ENCODE data around the gene DNAH17. TPM values are rescaled to one million over a fixed set of nuclear protein-coding genes. Genes with fewer than 3 reads are reported as not detected.

DNAH17 gene, protein sequence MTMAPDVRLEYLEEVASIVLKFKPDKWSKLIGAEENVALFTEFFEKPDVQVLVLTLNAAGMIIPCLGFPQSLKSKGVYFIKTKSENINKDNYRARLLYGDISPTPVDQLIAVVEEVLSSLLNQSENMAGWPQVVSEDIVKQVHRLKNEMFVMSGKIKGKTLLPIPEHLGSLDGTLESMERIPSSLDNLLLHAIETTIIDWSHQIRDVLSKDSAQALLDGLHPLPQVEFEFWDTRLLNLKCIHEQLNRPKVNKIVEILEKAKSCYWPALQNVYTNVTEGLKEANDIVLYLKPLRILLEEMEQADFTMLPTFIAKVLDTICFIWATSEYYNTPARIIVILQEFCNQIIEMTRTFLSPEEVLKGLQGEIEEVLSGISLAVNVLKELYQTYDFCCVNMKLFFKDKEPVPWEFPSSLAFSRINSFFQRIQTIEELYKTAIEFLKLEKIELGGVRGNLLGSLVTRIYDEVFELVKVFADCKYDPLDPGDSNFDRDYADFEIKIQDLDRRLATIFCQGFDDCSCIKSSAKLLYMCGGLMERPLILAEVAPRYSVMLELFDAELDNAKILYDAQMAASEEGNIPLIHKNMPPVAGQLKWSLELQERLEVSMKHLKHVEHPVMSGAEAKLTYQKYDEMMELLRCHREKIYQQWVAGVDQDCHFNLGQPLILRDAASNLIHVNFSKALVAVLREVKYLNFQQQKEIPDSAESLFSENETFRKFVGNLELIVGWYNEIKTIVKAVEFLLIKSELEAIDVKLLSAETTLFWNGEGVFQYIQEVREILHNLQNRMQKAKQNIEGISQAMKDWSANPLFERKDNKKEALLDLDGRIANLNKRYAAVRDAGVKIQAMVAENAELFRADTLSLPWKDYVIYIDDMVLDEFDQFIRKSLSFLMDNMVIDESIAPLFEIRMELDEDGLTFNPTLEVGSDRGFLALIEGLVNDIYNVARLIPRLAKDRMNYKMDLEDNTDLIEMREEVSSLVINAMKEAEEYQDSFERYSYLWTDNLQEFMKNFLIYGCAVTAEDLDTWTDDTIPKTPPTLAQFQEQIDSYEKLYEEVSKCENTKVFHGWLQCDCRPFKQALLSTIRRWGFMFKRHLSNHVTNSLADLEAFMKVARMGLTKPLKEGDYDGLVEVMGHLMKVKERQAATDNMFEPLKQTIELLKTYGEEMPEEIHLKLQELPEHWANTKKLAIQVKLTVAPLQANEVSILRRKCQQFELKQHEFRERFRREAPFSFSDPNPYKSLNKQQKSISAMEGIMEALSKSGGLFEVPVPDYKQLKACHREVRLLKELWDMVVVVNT (N-terminal part only)
- total RNA-seq = under 0.01 TPM in 1 of 2 replicates, not detected in the other

DNA sequence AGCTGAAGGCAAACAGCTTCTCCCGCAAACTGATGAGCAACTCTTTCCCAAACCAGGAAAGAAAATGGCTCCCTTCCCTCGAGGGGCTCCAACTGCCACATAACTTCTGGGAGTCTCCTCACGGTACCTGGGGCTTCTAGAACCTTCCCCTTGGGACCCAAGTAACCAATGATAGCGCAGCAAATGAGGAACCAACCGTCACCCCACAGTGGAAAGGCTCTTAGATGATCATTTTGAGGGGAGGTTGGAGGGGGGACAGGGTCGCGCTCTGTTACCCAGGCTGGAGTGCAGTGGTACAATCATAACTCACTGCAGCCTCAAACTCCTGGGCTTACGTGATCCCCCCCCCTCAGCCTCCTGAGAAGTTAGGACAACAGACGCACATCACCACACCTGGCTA, at the start of gene DNAH17:
Gene DNAH17 (minus strand): TSS at position 101 of the 400 bp plus-strand sequence. CDS start 2,339 bp downstream, outside the sequence.

DNA sequence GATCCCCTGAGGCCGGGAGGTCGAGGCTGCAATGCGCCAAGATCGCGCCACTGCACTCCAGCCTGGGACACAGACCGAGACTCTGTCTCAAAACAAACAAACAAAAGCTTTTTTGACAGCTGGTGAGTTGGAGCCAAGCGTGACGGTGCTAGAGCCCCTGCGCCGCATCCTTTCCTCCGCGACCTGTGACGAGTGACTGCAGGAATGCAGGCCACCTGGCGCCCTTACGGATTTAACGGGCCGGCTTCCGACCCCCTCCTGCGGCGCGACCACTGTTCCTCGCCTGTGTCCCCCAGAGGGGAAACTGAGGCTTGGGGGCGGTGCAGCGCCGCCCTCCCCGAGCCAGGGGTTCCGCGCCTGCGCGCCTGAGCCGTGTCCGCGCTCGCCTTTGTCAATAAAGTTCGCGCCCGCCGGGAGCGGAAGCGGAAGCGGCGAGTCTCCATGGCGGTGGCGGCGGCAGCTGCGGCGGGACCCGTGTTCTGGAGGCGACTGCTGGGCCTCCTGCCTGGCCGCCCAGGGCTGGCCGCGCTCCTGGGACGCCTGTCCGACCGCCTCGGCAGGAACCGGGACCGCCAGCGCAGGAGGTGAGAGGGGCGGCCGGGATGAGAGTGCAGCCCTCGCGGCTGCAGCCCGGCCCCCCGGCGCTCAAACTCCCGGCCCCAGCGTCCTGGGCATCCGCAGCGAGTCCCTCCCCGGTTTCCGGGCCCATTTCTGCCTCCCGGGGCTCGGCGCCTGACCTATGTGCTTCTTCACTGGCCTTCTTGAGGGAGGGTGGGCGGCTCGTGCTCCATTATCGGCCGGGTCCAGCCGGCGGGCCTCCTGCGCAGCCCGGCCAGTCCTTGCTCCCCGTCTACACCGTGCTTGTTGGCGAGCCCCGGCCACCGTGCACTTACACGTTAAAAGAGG, 198.7 kb downstream of the DNAH17 start, which contains the start of gene PGS1:
Gene PGS1 (plus strand): TSS at position 425 of the 906 bp plus-strand sequence. CDS start 17 bp downstream, at position 442.

Other genes with a start within 250 kb of the DNAH17 start
- 24.0 and 63.2 TPM in 2 replicates for gene SOCS3, start 217.3 kb downstream of the DNAH17 start, total RNA-seq
- gene PGS1, start 198.7 kb downstream of the DNAH17 start, total RNA-seq = 45.1 and 58.8 TPM in 2 replicates
- 26.6 and 34.5 TPM in 2 replicates for gene CYTH1, start 204.9 kb upstream of the DNAH17 start, total RNA-seq

Measured in epithelial cell of umbilical artery (primary cell).